Measurements from ENCODE around the gene ATP6V1G2. TPM values are rescaled to one million over a fixed set of nuclear protein-coding genes. Genes with fewer than 3 reads are reported as not detected.
"Not testable (repeated sequence)": the region's sequence is repeated elsewhere in the genome, so short reads cannot be mapped to it uniquely, and the experiment has no call there.

Gene ATP6V1G2
- total RNA-seq (2014; rRNA removed; shearing (Covaris generic)) = 2.3 and 2.6 TPM in 2 replicates

- peak; percentile 88 for DNase-seq (ENCODE audit: low read depth)
These were observed at the start of gene ATP6V1G2 for GRCh38 chr6:31546339-31546957. Gene ATP6V1G2 (minus strand): TSS chr6:31546608. CDS start chr6:31546559, 49 bp downstream.

GRCh38 chr6:31592396-31592771 lies 46.0 kb upstream of the ATP6V1G2 start:
- no peak for DNase-seq (ENCODE audit: low read depth)

- not testable (repeated sequence) for DNase-seq (ENCODE audit: low read depth)
These were observed 44.3 kb upstream of the ATP6V1G2 start for GRCh38 chr6:31590691-31591090.

GRCh38 chr6:31588871-31589650 lies 42.7 kb upstream of the ATP6V1G2 start:
- peak; percentile 30 for DNase-seq (ENCODE audit: low read depth)

- DNase-seq (ENCODE audit: low read depth) = no peak
These were observed 41.7 kb upstream of the ATP6V1G2 start for GRCh38 chr6:31587791-31588777.

GRCh38 chr6:31586599-31587281 lies 40.3 kb upstream of the ATP6V1G2 start:
- DNase-seq (ENCODE audit: low read depth) = no peak

GRCh38 chr6:31586008-31586407 lies 39.6 kb upstream of the ATP6V1G2 start, which contains the start of gene LST1:
Gene LST1 (plus strand): TSS chr6:31586277. CDS start chr6:31587300, 1,023 bp downstream.
- no peak for DNase-seq (ENCODE audit: low read depth)

- no peak for DNase-seq (ENCODE audit: low read depth)
These were observed 39.1 kb upstream of the ATP6V1G2 start for GRCh38 chr6:31585491-31585890.

- DNase-seq (ENCODE audit: low read depth) = no peak
These were observed 35.8 kb upstream of the ATP6V1G2 start, which contains the start of gene LTB for GRCh38 chr6:31582230-31582643. Gene LTB (minus strand): TSS chr6:31582424. CDS start chr6:31582417, 7 bp downstream.

GRCh38 chr6:31581434-31582229 lies 35.2 kb upstream of the ATP6V1G2 start:
- no peak for DNase-seq (ENCODE audit: low read depth)

- peak; percentile 78 for DNase-seq (ENCODE audit: low read depth)
These were observed 34.5 kb upstream of the ATP6V1G2 start for GRCh38 chr6:31580807-31581433.

GRCh38 chr6:31580438-31580740 lies 34.0 kb upstream of the ATP6V1G2 start:
- DNase-seq (ENCODE audit: low read depth) = no peak

GRCh38 chr6:31579546-31580437 lies 33.4 kb upstream of the ATP6V1G2 start:
- no peak for DNase-seq (ENCODE audit: low read depth)

GRCh38 chr6:31579119-31579505 lies 32.7 kb upstream of the ATP6V1G2 start:
- no peak for DNase-seq (ENCODE audit: low read depth)

- DNase-seq (ENCODE audit: low read depth) = peak; percentile 32
These were observed 32.0 kb upstream of the ATP6V1G2 start for GRCh38 chr6:31578184-31579118.

- DNase-seq (ENCODE audit: low read depth) = no peak
These were observed 31.2 kb upstream of the ATP6V1G2 start for GRCh38 chr6:31577579-31577966.

GRCh38 chr6:31576897-31577578 lies 30.6 kb upstream of the ATP6V1G2 start:
- DNase-seq (ENCODE audit: low read depth) = no peak
